Suppressor macrophage treated with lipopolysaccharide for 4 hours (primary cell): ENCODE results near the gene KCTD21.

ENCODE experiments used
- DNase-seq: peaks from one replicate; pipeline ENCODE4 v3.0.0-alpha.2; 2020

The KCTD21 gene

DNA sequence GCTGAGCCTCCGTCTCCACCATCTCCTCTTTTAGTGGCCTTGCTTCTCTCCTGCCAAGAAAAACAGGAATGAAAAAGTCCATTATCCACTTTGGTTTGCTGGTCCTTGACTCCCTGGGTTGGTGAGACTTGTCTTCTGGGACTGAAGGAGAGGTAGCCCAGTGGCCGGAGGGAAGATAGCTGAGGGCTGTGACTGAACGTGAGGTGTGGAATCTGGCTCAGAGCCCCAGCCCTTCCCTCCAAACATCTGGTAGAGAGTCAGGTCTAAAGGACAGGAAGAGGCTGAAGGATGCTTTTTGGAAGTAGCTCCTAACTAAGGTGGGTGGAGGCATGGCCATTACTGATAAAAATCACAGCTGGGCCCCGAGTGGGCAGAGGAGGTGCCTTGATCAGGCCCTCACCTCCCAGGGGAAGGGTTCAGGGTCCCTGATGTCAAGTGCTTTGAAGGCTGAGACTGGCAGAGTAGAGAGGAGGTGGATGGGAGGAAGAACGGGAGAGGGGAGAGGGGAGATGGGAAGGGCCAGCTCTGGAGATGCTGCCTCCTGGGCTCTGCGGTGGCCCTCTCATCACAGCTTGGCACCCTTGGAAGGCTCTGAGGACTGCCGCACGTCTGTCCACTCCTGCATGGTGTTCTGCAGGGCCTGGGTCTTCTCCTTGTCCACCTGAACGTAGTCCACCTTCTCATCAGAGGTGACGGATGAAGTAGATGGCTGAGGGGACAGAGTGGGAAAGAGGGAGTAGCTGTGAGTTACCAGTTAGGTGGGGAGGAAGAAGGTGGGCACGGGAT is 30.5 kb upstream of the KCTD21 start:
- no peak for DNase-seq

DNA sequence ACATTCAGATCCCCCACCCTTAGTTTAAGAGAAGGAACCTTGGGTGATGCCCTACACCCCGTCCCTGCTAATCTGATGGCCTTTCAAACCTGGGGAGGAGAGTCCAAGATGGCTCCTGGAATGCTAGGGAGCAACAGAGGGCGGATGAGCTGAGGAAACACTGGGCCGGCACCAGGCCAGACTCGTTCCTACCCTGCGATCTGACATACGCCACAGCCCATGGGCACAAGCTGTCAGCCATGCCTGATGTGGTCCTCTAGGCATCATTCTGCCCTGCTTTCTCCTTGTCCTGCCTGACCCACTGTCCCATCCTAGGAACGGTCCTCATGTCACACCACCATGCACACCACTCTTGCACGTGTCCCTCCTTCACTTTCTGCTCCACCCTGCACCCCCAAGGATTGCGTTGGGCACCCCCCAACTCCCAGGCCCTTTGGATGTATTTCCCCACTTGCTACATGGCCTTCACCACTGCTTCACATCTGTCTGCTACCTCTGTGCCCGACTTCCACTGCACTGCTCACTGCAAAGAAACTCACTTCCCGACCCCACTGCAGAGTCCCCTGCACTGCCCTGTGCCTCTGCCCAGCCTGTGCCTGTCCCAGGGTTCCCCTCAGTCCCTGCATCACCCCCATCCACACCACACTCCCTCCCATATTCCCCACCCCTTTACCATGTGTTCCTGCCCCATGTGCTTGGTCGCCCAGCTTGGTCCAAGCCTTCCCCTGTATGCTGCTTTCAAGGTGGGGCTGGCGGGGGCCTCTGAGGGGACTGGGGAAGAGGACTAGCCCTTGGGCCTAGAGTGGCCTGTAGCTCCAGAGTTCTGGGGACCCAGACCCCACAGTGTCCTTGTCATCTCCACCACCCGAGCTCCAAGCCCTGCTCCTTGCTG is 29.5 kb upstream of the KCTD21 start:
- DNase-seq: no peak

DNA sequence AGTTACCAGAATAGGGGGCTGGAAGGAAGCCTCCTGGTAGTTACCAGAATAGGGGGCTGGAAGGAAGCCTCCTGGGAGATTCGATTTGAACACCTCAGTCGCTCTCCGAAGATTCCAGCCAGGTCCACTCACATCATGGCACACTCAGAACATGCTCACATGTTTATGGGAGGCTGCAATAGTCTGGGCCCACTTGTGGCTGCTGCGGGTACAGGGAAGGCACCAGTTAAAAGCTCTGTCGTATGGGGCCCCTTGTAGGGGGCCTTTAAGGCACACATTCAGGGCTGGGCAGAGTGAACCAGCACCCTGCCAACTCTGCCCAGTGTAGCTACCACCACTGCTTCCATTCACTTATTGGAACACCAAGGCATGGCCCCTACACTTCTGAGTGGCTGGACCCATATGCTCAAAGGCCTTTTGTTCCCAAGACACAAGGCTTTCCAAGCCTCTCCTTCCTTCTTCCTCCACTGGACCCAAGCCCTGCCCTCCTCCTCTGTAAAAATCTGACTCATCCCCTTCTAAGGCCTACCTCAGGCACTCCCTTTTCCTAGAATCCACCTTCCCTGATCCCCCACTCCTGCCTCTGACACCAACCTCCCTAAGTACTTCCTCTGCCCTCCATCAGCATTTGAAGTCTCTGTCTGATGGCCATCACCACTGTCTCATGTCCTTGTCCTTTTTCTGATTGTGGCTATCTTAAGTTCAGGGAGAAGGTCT is 28.3 kb upstream of the KCTD21 start:
- DNase-seq: no peak

DNA sequence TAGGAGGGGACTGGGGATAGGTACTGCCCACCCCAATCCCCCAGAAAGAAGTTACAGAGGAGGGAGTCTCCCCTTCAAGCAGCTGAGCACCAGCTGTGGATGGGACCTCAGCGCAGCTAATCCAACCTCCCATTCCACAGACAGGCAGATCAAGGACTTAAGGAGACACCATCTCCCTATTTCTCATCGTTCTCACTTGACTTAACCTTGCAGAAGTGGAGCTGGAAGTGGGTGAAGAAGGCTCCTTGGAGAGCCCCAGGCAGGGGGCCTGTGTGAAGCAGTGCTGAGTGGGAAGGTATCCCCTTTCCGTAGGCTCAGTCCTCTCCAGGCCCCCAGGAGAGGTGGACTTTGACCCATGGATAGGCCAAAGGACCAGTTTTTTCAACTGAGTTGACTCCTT is 27.6 kb upstream of the KCTD21 start:
- no peak for DNase-seq

DNA sequence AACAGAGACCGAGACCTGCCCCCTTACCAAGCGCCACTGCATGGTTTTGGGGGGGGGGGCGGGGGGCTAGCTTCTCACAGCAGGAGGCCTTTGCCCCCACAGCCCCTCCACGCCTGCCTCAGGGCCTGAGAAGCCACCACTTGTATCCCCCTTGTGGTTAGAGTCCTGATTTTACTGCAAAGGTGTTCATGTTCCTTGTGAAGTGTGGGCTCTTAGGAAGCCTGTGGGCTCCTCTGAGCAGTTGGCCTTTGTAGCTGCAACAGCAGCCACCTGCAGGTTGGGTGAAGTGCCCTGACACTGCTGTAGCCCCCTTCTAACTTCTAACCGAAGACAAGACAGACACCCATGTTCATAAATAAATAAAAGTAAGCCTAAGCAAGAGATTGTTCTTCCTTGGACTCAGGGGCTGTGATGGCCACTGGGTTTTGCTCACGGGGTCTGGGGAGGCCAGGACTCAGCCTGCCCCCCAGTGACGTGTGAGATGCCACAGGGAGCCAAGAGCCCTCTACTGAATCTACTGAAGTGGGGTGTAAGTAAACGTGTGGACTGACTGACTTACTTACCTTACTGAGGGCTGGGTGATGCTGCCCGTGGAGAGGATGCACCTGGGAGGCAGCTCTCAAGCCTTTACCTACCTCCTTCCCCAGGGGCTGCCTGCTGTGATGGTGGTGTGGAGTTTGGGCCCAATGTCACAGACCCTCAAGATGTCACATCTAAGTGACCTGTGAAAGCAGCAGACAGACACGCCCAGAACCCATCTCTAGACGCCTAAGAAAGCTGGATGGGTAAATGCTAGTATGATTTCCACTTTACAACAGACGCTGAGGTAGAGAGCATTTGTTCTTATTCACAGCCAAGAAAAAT is 26.1 kb upstream of the KCTD21 start:
- DNase-seq: no peak

DNA sequence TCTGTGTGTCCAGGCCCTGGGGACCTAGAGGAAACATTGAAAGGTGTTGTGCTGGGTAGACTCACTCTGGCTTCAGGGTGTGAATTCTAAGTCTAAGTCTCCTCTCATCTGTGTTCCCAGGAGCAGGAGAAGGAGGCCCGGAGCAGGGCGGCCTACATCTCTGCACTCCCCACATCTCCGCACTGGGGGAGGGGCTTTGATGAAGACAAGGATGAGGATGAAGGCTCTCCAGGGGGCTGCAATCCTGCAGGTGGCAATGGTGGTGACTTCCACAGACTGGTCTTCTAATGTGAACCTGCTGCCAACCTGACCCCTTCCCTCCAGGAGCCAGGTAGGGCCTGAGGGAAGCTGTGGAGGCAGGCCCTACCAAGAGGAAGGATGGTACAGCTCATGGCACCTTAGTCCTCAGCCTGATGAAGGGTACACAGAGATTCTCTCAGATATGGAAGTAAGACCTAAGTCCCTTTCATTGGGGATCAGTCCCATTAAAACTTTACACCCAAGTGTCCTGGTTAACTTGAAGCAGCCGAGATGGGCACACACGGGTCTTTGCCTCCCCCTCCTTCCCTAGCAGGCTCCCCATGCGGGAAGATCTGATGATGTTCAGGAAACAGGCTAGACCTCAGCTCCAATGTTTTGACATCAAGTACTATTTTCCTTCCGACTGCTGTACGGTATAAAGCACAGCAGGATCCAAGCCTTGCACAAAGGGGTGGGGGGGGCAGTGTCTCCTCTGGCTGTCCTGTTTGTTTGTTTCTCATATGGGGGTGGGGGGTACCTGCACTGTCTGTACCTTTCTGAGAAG is 25.3 kb upstream of the KCTD21 start:
- no peak for DNase-seq

DNA sequence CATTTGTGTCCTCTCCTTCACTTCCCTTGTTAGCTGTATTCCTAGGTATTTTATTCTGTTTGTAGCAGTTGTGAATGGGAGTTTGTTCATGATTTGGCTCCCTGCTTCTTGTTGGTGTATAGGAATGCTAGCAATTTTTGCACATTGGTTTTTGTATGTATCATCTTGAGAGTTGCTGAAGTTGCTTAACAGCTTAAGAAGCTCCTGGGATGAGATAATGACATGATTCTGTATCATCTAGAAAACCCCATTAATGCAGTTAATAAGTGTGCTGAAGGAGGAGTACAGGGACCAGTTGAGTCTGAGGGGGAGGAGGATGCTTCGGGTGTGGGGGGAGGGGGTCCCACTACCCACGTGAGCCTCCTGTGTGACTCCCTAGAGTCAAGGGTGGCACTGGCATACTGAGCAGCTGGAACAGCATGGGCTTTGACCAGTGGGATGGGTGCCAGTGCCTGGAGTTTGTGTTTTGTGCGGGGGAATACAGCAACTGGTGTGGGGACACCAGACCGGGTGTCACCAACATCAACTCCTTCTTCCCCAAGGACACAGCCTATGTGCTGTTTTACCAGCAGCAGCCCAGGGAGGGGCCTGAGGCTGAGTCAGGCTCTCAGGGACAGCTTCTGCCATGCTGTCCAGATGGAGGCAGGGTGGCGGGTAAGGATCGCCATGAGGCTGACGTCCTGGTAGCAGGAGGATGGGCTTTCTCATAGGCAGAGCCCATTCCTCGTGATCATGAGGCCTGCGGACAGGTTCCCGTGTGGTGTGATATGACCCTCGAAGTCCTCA is 24.4 kb upstream of the KCTD21 start:
- DNase-seq: no peak

DNA sequence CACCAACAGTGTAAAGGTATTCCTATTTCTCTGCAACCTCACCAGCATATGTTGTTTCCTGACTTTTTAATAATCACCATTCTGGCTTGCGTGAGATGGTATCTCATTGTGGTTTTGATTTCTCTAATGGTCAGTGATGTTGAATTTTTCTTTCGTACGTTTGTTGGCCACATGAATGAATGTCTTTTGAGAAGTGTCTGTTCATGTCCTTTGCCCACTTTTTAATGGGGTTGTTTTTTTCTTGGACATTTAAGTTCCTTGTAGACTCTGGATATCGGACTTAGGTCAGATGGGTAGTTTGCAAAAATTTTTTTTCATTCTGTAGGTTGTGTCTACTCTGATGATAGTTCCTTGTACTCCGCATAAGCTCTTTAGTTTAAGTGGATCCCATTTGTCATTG is 23.1 kb upstream of the KCTD21 start:
- no peak for DNase-seq

DNA sequence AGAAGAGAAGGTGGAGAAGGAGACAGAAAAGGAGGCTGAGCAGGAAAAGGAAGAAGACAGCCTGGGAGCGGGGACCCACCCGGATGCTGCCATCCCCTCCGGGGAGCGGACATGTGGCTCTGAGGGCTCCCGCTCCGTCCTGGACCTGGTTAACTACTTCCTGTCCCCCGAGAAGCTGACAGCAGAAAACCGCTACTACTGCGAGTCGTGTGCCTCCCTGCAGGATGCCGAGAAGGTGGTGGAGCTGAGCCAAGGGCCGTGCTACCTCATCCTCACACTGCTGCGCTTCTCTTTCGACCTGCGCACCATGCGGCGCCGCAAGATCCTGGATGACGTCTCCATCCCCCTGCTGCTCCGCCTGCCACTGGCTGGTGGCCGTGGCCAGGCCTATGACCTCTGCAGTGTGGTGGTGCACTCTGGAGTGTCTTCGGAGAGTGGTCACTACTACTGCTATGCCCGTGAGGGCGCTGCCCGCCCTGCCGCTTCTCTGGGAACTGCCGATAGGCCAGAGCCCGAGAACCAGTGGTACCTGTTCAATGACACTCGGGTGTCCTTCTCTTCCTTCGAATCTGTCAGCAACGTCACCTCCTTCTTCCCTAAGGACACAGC is 21.7 kb upstream of the KCTD21 start:
- no peak for DNase-seq

DNA sequence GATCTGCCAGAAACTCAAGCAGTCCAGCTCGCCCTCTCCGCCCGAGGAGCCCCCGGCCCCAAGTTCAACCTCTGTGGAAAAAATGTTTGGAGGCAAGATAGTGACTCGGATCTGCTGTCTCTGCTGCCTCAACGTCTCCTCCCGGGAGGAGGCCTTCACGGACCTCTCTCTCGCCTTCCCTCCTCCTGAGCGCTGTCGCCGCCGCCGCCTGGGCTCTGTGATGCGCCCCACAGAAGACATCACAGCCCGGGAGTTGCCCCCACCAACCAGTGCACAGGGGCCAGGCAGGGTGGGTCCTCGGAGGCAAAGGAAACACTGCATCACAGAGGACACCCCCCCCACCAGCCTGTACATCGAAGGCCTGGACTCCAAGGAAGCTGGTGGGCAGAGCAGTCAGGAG is 21.1 kb upstream of the KCTD21 start:
- no peak for DNase-seq

DNA sequence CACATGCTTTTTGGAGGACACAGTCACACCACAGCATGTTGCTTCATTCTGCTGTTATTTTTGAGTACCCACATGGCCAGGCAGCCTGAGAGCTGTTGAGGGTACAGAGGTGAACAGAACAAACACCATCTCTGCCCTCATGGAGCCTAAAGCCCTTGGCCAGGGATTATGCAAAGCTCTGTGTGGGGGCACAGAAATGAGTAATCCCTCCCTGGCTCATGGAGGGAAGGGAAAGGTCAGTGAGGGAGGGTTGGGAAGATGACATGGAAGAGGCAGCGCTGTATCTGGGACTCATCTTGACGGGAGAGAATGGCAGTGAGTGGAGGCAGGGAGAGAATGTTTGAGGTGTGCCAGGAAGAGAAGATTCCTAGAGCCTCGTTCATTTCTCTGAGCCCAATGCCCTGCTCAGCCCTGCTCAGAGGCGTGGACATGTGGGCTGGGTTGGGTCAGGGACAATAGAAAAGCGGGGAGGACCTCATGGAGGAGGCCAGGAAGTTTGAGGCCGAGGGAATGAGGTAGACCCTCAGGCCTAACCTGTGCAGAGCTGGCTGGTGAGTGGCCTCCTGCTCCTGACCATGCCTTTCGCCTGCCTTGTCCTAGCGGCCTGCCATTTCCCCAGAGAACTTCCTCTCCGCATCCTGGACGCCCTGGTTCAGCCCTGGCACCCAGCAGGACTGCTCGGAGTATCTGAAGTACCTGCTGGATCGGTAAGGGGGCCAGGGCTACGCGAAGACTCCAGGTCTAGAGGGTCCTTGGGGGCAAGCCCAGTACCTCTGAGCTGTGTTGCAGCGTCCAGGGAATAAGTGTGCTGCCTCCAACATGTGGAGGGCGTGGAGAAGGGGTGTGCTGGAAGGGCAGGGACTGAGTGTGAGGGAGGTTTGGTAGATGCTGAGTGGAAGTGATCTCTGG is 20.1 kb upstream of the KCTD21 start:
- DNase-seq: no peak

DNA sequence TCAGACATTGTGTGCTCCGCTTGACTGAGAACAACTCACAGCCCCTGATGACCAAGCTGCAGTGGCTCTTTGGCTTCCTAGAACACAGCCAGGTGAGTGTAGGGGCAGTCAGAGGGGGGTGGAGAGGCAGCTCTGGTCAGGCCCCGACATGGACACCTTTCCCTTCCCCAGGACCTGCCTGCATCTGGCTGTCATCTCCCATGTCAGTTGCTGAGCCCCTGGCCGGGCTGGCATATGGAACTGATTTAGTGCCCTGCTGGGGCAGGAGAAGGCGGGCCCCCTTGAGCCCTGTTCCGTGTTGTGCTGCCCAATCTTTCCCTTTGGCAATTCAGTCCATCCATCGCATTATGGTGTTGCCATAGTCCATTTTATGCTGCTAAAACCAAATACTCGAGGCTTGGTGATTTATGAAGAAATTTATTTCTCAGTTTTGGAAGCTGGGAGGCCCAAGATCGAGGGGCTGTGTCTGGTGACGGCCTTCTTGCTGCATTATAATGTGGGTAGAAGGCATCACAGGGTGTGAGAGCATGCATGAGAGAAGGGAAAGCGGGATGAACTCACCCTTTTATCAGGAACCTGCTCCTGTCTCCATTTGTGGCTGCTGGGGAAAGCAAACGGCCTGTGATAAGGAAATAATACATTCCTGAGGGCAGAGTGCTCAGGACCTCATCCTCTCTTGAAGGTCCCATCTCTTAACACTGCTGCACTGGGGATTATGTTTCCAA is 19.3 kb upstream of the KCTD21 start:
- DNase-seq: no peak

DNA sequence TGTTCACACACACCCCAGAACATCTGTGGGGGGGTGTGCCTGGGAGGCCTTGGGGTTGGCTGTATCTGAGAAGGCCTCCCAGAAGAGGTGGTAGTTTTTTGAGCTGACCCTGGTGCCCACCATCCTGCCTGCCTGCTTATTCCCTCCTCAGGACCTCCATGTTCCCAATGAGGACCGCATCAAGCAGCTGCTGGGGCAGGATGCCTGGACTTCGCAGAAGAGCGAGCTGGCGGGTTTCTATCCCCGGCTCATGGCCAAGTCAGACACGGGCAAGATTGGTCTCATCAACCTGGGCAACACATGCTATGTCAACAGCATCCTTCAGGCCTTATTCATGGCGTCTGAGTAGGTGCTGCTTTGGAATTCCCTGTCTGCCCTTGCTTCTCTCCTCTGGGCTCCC is 17.3 kb upstream of the KCTD21 start:
- DNase-seq: no peak

DNA sequence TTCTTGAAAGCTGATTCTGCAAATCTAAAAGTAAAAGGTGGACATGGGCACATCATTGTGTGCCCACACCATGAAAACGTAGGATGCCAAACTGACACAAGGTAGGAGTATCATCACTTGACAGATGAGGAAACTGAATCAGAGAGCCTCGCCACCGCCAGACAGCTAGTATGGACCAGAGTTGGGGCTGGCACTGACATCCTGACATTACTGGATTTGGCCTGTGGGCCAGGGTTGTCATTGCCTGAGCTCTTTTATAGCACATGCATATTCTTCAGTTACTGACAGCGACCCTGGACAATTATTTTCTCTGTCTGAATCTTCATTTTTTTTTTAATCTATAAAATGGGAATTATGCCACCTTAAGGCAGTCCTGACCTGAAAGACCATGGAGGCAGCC is 16.8 kb upstream of the KCTD21 start:
- no peak for DNase-seq

DNA sequence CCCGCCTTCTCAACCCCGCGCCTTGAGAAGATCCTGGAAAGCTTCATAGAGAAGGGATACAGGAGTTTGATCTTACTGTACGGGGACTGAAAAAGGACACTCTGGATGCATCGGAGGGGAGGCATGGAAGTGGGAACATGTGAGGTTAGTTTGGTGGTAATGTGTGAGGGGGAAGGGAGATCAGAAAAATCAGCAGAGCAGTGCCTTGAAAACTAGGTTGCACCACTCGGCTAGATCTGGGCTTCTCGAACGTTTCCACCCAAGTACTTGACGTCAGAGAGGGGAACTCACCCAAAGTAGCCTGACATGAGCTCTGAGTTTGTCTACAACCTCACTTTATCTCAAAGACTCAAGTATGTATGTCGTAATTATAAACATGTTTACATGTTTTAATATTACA is 14.8 kb upstream of the KCTD21 start:
- peak; percentile 56 for DNase-seq

DNA sequence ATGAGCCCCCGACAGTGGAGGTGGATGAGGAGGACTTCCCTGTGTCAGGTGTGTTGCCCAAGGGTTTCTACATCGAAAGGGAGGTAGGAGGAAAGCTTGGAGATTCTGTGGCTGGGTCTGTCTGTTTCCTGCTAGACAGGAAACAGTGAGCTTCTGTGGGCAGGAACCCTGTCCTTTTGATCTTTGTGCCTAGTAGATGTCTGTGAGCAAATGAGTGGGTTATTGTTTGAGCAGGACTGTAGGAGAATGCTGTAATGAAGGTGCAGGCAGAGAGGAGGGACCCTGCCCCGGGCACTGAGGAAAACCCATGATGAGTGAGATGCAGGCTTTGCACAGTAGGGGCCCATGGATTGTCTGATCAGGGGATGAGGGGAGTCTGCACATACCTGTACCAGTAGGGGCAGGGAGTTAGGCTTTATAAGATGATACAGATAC is 14.3 kb upstream of the KCTD21 start:
- no peak for DNase-seq

DNA sequence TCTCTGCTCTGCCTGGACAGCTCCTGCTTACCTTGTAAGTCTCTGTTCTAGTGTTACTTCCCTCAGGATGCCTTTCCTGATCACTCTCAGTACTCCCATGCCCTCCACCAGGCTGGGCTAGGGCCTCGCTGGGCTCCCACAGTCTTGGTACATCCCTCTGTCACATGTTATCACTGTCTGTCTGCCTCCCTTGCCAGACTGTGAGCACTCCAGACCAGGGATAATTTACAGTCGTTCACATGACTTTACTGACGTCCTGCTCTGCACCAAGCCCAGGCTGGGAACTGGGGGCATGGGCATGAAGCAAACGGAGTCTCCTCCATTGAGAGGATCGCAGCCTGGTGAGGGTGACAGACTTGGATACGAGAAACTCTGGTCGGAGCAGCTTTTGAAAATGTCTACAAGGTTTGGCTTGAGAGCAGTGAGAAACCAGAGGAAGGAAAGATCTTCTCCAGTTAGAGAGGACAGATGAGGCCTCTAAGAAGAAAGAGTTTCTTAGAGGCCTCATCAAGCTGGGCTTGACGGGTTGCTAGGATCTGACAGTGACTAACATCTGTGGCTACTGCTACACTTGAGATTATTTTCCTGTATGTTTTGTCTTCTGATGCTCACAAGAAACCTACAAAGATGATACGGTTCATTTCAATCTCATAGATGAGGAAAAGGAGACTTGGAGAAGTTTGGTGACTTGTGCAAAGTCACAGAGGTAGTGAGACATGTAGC is 12.8 kb upstream of the KCTD21 start:
- DNase-seq: no peak

DNA sequence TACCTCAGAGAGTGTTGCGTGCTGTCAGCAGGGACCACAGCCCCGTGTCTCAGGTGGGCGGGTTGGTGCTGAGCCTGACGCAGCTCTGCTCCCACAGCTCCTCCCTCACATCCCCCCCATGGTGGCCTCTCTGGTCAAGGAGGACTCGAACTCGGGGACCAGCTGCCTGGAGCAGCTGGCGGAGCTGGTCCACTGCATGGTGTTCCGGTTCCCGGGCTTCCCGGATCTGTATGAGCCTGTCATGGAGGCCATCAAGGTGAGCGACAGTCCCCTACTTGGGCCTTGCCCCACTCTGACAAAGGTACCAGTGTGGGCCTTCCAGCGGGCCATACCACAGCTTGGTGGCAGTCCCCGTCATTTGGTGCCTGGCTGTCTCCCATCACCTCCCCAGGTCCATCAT is 12.1 kb upstream of the KCTD21 start:
- no peak for DNase-seq
